ENCODE measurements around the gene CEP192.
"Not testable (repeated sequence)": the region's sequence is repeated elsewhere in the genome, so short reads cannot be mapped to it uniquely, and the experiment has no call there.

Gene CEP192

DNA sequence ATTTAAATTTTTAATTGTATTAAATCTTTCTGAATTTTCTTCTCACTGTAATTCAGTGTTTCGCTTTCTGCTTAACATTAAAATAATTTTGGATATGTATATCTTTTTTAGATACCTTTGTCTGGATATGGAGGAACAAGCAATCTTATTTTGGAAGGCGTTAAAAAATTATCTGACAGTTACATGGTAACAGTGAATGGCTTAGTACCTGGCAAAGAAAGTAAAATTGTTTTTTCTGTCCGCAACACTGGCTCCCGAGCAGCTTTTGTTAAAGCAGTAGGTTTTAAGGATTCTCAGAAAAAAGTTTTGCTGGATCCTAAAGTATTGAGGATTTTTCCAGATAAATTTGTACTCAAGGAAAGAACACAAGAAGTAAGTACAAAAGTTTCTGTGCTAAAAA lies 95.7 kb downstream of the CEP192 start:
- H3K27me3 ChIP-seq (ENCODE audit: control insufficient read depth, insufficient read depth, low read length), result no peaks in the 10 kb centered on the region
- no peak overlapping the region for H3K9ac ChIP-seq (ENCODE audit: low read depth, low read length)
- no peaks in the 10 kb centered on the region for H3K4me1 ChIP-seq (ENCODE audit: control insufficient read depth, insufficient read depth, low read length)
- no peak overlapping the region for H3K4me3 ChIP-seq (ENCODE audit: low read depth, low read length)
- H3K36me3 ChIP-seq (ENCODE audit: control insufficient read depth, insufficient read depth, low read length), result peaks cover 2% of the 10 kb centered on the region
- no peaks in the 10 kb centered on the region for H3K9me3 ChIP-seq (ENCODE audit: control insufficient read depth, insufficient read depth, low read length)

DNA sequence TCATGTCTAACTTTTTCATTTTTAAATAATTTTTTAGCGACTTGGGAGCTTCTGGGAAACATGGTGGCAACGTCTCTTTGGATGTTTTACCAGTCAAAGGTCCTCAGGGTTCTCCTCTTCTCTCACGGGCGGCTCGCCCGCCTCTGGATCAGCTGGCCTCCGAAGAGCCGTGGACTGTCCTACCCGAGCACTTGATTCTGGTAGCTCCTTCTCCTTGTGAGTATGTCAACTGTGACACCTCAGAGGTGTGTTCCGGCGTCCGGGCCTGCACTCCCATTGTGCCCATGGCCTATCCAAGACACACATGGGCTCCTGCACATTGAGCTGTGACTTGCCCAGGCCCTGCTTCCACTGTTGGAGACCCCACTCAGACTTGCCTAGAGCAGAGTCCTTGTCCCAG lies 104.3 kb downstream of the CEP192 start:
- H3K9ac ChIP-seq (ENCODE audit: low read depth, low read length), result no peak overlapping the region
- H3K36me3 ChIP-seq (ENCODE audit: control insufficient read depth, insufficient read depth, low read length), result peaks cover 37% of the 10 kb centered on the region
- no peaks in the 10 kb centered on the region for H3K9me3 ChIP-seq (ENCODE audit: control insufficient read depth, insufficient read depth, low read length)
- H3K27me3 ChIP-seq (ENCODE audit: control insufficient read depth, insufficient read depth, low read length), result no peaks in the 10 kb centered on the region
- H3K4me3 ChIP-seq (ENCODE audit: low read depth, low read length), result no peak overlapping the region
- no peaks in the 10 kb centered on the region for H3K4me1 ChIP-seq (ENCODE audit: control insufficient read depth, insufficient read depth, low read length)

DNA sequence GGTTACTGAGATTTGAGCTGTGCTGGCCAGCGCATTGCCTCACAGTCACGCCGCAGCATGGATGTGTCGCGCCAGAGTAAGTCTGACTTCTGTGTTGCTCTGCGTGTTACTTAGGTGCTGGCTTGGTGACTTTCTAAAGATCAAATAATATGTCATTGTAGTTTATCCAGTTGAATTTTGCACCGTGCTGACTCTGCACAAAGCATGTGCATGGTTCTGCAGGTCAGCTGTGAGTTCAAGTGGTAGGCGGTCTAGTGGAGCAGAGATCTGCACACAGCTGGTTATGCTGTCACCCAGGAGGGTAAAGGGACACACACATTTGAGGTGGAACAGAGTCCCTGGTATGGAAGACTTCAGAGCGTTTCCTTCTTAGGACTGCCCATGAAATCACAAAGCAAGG lies 105.1 kb downstream of the CEP192 start:
- no peaks in the 10 kb centered on the region for H3K9me3 ChIP-seq (ENCODE audit: control insufficient read depth, insufficient read depth, low read length)
- H3K4me3 ChIP-seq (ENCODE audit: low read depth, low read length), result no peak overlapping the region
- H3K9ac ChIP-seq (ENCODE audit: low read depth, low read length), result no peak overlapping the region
- H3K4me1 ChIP-seq (ENCODE audit: control insufficient read depth, insufficient read depth, low read length), result no peaks in the 10 kb centered on the region
- H3K36me3 ChIP-seq (ENCODE audit: control insufficient read depth, insufficient read depth, low read length), result peaks cover 41% of the 10 kb centered on the region
- no peaks in the 10 kb centered on the region for H3K27me3 ChIP-seq (ENCODE audit: control insufficient read depth, insufficient read depth, low read length)

DNA sequence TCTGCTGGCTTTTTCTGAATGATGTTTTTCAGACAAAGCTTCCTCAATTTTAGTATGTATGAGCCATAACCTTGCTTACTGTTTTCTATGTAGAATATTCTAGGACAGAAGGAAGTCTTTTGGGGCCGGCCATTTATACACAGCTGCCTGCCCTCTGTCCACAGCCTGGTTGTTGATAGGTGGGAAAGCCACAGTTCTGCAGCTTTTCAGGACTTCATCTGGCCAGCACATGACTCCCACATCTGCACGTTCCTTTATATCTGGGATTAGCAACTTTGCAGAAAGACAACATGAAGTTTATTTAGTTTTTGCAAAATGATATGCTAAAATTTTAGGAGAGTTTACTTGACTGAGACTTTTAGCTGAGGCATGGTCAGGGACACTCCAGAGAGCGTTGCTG lies 105.6 kb downstream of the CEP192 start:
- no peaks in the 10 kb centered on the region for H3K9me3 ChIP-seq (ENCODE audit: control insufficient read depth, insufficient read depth, low read length)
- peaks cover 46% of the 10 kb centered on the region for H3K36me3 ChIP-seq (ENCODE audit: control insufficient read depth, insufficient read depth, low read length)
- no peaks in the 10 kb centered on the region for H3K27me3 ChIP-seq (ENCODE audit: control insufficient read depth, insufficient read depth, low read length)
- no peak overlapping the region for H3K4me3 ChIP-seq (ENCODE audit: low read depth, low read length)
- no peaks in the 10 kb centered on the region for H3K4me1 ChIP-seq (ENCODE audit: control insufficient read depth, insufficient read depth, low read length)
- H3K9ac ChIP-seq (ENCODE audit: low read depth, low read length), result no peak overlapping the region

DNA sequence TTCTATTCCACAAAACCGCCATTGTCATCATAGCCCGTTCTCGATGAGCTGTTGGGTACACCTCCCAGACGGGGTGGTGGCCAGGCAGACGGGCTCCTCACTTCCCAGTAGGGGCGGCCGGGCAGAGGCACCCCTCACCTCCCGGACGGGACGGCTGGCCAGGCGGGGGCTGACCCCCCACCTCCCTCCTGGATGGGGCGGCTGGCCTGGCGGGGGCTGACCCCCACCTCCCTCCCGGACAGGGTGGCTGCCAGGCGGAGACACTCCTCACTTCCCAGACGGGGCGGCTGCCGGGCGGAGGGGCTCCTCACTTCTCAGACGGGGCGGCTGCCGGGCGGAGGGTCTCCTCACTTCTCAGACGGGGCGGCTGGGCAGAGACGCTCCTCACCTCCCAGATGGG lies 106.9 kb downstream of the CEP192 start:
- not testable (repeated sequence) for H3K4me3 ChIP-seq (ENCODE audit: low read depth, low read length); H3K27me3 ChIP-seq (ENCODE audit: control insufficient read depth, insufficient read depth, low read length); H3K9me3 ChIP-seq (ENCODE audit: control insufficient read depth, insufficient read depth, low read length); H3K4me1 ChIP-seq (ENCODE audit: control insufficient read depth, insufficient read depth, low read length); H3K9ac ChIP-seq (ENCODE audit: low read depth, low read length)
- peaks cover 54% of the 10 kb centered on the region for H3K36me3 ChIP-seq (ENCODE audit: control insufficient read depth, insufficient read depth, low read length)

DNA sequence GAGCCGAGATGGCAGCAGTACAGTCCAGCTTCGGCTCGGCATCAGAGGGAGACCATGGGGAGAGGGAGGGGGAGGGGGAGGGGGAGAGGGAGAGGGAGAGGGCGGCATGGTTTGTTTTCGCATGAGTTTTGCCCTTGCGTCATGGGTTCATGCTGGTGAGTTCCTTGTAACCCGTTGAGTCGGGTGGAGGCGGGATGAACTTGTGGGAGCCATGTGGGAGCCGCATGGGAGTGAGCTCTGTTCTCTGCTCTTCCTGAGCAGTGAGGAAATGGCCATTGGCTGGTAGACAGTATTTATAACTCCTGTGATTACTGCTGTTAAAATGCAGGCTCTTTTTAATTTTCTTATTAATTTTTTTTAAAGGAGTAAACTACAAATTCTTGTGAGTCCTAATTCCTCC lies 108.0 kb downstream of the CEP192 start:
- no peaks in the 10 kb centered on the region for H3K4me1 ChIP-seq (ENCODE audit: control insufficient read depth, insufficient read depth, low read length)
- H3K36me3 ChIP-seq (ENCODE audit: control insufficient read depth, insufficient read depth, low read length), result peaks cover 53% of the 10 kb centered on the region
- H3K9ac ChIP-seq (ENCODE audit: low read depth, low read length), result no peak overlapping the region
- no peak overlapping the region for H3K4me3 ChIP-seq (ENCODE audit: low read depth, low read length)
- no peaks in the 10 kb centered on the region for H3K27me3 ChIP-seq (ENCODE audit: control insufficient read depth, insufficient read depth, low read length)
- H3K9me3 ChIP-seq (ENCODE audit: control insufficient read depth, insufficient read depth, low read length), result no peaks in the 10 kb centered on the region

DNA sequence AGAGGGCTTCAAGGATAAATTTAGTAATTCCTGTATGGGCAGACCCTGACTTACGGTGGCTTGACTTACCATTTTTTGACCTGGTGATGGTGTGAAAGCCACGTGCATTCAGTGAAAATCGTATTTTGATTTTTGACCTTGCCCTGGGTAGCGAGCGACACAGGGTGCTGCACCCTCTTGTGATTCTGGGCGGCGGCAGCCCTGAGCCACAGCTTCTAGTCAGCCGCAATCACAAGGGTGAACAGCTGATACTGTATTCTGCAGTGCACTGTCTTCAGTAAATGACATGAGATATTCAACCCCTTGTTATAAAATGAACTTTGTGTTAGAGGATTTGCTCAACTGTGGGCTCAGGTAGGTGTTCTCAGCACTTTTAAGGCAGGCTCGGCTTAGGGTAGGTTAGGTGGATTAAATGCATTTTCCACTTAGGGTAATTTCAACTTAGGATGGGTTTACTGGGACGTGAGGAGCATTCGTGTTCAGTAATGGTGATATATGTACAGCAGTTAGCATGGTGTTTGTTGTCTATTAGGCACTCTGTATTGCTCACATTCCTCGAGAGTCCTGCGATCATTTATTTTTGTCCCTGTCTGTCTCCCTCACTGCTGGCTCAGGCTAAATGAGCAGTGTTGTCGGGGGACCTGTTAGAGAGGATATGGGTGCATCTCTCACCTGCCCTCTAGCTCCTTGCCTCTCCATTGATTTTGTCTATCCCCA lies 109.9 kb downstream of the CEP192 start:
- no peaks in the 10 kb centered on the region for H3K9me3 ChIP-seq (ENCODE audit: control insufficient read depth, insufficient read depth, low read length)
- H3K4me3 ChIP-seq (ENCODE audit: low read depth, low read length), result no peak overlapping the region
- H3K36me3 ChIP-seq (ENCODE audit: control insufficient read depth, insufficient read depth, low read length), result peaks cover 55% of the 10 kb centered on the region
- H3K4me1 ChIP-seq (ENCODE audit: control insufficient read depth, insufficient read depth, low read length), result no peaks in the 10 kb centered on the region
- no peak overlapping the region for H3K9ac ChIP-seq (ENCODE audit: low read depth, low read length)
- no peaks in the 10 kb centered on the region for H3K27me3 ChIP-seq (ENCODE audit: control insufficient read depth, insufficient read depth, low read length)

DNA sequence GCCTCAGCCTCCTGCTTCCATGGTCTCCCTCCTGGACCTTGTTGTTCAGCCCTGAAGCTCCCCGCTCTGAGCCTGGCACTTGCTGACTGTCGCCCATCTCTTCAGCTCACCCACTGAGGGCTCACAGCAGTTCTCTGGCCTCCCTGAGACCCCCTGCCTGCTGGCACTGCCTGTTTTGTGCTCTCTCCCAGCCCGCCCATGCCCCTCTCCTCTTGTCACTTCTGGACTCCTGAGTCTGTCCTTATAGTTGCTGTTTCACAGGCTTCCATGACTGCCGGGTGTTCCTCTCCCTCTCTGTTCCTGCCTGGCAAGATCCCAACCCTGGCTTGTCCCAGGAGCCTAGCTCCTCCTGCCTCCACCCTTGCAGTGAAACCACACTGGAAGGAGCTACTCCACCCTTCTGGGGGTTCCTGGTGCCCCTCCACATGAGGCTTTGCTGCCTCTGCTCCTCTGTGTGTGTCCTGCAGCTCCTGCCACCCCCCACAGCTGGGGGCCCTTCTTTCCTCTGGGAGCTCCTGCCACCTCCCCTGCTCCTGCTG lies 110.6 kb downstream of the CEP192 start:
- H3K4me3 ChIP-seq (ENCODE audit: low read depth, low read length), result no peak overlapping the region
- H3K9ac ChIP-seq (ENCODE audit: low read depth, low read length), result no peak overlapping the region
- no peaks in the 10 kb centered on the region for H3K27me3 ChIP-seq (ENCODE audit: control insufficient read depth, insufficient read depth, low read length)
- H3K36me3 ChIP-seq (ENCODE audit: control insufficient read depth, insufficient read depth, low read length), result peaks cover 52% of the 10 kb centered on the region
- H3K9me3 ChIP-seq (ENCODE audit: control insufficient read depth, insufficient read depth, low read length), result no peaks in the 10 kb centered on the region
- no peaks in the 10 kb centered on the region for H3K4me1 ChIP-seq (ENCODE audit: control insufficient read depth, insufficient read depth, low read length)

DNA sequence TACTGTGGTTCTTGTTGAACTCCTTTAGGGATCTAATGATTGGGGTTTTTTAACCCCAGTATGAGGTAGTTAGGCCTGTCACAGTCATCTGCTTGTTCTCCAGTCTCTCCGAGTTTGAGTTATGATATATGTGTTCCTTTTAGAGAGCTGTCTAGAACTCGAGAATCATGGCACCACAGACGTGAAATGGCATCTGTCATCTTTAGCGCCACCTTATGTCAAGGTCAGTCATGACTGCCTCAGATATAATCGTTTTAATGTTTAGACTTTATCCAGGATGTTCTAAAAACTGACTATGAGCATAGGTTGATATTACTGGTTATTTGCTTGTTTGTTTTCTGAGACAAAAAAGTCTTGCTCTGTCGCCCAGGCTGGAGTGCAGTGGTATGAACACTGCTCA lies 112.2 kb downstream of the CEP192 start:
- Histone ChIP-seq H3K4me1 (ENCODE audit: control insufficient read depth, insufficient read depth, low read length) (no peaks in the 10 kb centered on the region), H3K9me3 (ENCODE audit: control insufficient read depth, insufficient read depth, low read length) (no peaks in the 10 kb centered on the region), H3K27me3 (ENCODE audit: control insufficient read depth, insufficient read depth, low read length) (no peaks in the 10 kb centered on the region), H3K9ac (ENCODE audit: low read depth, low read length) (no peak overlapping the region), H3K4me3 (ENCODE audit: low read depth, low read length) (no peak overlapping the region), H3K36me3 (ENCODE audit: control insufficient read depth, insufficient read depth, low read length) (peaks cover 45% of the 10 kb centered on the region)

DNA sequence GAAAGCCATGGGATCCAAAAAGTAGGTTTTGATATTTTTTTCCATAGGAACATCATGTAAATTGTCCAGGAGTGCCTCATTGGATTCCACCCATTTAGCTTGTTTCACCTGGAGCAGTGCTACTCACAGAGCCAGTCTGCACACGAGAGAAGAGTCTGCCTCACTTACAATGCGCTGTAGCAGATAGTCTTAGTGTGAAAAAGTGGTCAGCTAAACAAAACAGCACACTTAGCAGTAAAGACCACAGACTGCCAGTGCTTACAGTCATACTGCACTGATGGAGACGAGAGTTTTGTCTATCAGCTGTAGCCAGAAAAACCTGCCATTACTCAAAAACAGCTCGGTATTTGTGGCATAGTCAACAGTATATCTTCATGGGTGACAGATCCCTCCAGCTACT lies 113.9 kb downstream of the CEP192 start:
- Histone ChIP-seq H3K27me3 (ENCODE audit: control insufficient read depth, insufficient read depth, low read length) (no peaks in the 10 kb centered on the region), H3K4me1 (ENCODE audit: control insufficient read depth, insufficient read depth, low read length) (no peaks in the 10 kb centered on the region), H3K36me3 (ENCODE audit: control insufficient read depth, insufficient read depth, low read length) (peaks cover 42% of the 10 kb centered on the region), H3K9me3 (ENCODE audit: control insufficient read depth, insufficient read depth, low read length) (no peaks in the 10 kb centered on the region), H3K4me3 (ENCODE audit: low read depth, low read length) (no peak overlapping the region), H3K9ac (ENCODE audit: low read depth, low read length) (no peak overlapping the region)

DNA sequence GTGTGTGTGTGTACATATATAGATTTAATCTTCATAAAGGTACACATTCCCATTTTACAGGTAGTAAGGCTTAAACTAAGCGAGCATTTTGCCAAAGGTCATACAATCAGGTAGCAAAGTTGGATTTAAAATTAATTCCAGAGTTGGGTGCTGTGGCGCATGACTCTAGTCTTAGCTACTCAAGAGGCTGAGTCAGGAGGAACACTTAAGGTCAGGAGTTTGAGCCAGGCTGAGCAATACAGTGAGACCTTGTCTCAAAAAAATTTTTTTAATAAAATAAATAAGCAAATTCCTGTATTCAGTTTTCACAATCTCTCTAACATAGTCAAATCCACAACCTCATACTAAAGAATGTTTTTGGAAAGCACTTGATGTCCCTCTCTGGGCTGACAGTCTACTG lies 115.9 kb downstream of the CEP192 start:
- Histone ChIP-seq H3K4me1 (ENCODE audit: control insufficient read depth, insufficient read depth, low read length) (no peaks in the 10 kb centered on the region), H3K9ac (ENCODE audit: low read depth, low read length) (no peak overlapping the region), H3K9me3 (ENCODE audit: control insufficient read depth, insufficient read depth, low read length) (no peaks in the 10 kb centered on the region), H3K4me3 (ENCODE audit: low read depth, low read length) (no peak overlapping the region), H3K27me3 (ENCODE audit: control insufficient read depth, insufficient read depth, low read length) (no peaks in the 10 kb centered on the region), H3K36me3 (ENCODE audit: control insufficient read depth, insufficient read depth, low read length) (peaks cover 29% of the 10 kb centered on the region)

DNA sequence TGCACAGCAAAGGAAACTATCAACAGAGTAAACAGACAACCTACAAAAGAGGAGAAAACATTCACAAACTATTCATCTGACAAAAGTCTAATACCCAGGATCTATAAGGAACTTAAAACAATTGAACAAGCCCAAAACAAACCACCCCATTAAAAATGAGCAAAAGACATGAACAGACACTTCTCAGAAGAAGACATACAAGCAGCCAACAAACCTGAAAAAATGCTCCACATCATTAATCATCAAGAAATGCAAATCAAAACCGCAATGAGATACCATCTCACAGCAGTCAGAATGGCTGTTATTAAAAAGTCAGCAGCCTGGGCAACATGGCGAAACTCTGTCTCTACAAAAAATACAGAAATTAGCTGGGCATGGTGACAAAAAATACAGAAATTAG lies 117.2 kb downstream of the CEP192 start:
- Histone ChIP-seq H3K4me3 (ENCODE audit: low read depth, low read length) (no peak overlapping the region), H3K9ac (ENCODE audit: low read depth, low read length) (no peak overlapping the region), H3K36me3 (ENCODE audit: control insufficient read depth, insufficient read depth, low read length) (peaks cover 21% of the 10 kb centered on the region), H3K9me3 (ENCODE audit: control insufficient read depth, insufficient read depth, low read length) (no peaks in the 10 kb centered on the region), H3K4me1 (ENCODE audit: control insufficient read depth, insufficient read depth, low read length) (no peaks in the 10 kb centered on the region), H3K27me3 (ENCODE audit: control insufficient read depth, insufficient read depth, low read length) (no peaks in the 10 kb centered on the region)
